ENCODE measurements around the gene C16orf74.

GRCh38 chr16:85673529-85674417 is 77.1 kb downstream of the C16orf74 start:
- TF ChIP-seq CTCF (IDR thresholded peaks at IDR 0.05) (no peak), ZFX (IDR thresholded peaks at IDR 0.05; ENCODE audit: borderline replicate concordance) (no peak)

Data from 22Rv1 (cell line).